SK-N-SH treated with all-trans-retinoic acid at 6 μM for 48 hours (cell line): ENCODE results near the gene LRFN5.

Experiments used
- ATAC-seq: fragments of 200-7000 bp; cut with Tn5 transposase; 3 replicates; pipeline ENCODE4 v1.9.1; 2020; ENCODE audit warnings: mild to moderate bottlenecking, moderate library complexity
- BACH2 ChIP-seq: fragments of 250-450 bp; sonication (Bioruptor Pico); IDR thresholded peaks from 2 replicates; pipeline ENCODE4 v1.9.0; 2021; ENCODE audit warnings: mild to moderate bottlenecking, borderline replicate concordance
- CSDC2 ChIP-seq: fragments of 250-450 bp; sonication (Bioruptor Pico); IDR thresholded peaks from 2 replicates; pipeline ENCODE4 v1.5.0; 2020; ENCODE audit warnings: mild to moderate bottlenecking, moderate library complexity
- ESRRG ChIP-seq: fragments of 250-450 bp; sonication (Bioruptor Pico); IDR thresholded peaks from 2 replicates; pipeline ENCODE4 v1.6.1; 2021; ENCODE audit warnings: mild to moderate bottlenecking
- GLIS3 ChIP-seq: fragments of 250-450 bp; sonication (Bioruptor Pico); IDR thresholded peaks from 2 replicates; pipeline ENCODE4 v1.5.0; 2020; ENCODE audit warnings: mild to moderate bottlenecking, moderate library complexity
- ISL1 ChIP-seq: fragments of 250-450 bp; sonication (Bioruptor Pico); IDR thresholded peaks from 2 replicates; pipeline ENCODE4 v2.1.2; 2022; ENCODE audit warnings: mild to moderate bottlenecking, moderate library complexity
- OSR1 ChIP-seq: fragments of 250-450 bp; sonication (Bioruptor Pico); IDR thresholded peaks from 2 replicates; pipeline ENCODE4 v1.8.0; 2022; ENCODE audit warnings: moderate library complexity, mild to moderate bottlenecking, inconsistent platforms
- PATZ1 ChIP-seq: fragments of 250-450 bp; sonication (Bioruptor Pico); IDR thresholded peaks from 2 replicates; pipeline ENCODE4 v1.8.0; 2020; ENCODE audit warnings: mild to moderate bottlenecking, moderate library complexity, borderline replicate concordance
- PPARA ChIP-seq: fragments of 250-450 bp; sonication (Bioruptor Pico); IDR thresholded peaks from 2 replicates; pipeline ENCODE4 v1.5.0; 2020; ENCODE audit warnings: mild to moderate bottlenecking, borderline replicate concordance
- RARB ChIP-seq: fragments of 250-450 bp; sonication (Bioruptor Pico); IDR thresholded peaks from 2 replicates; pipeline ENCODE4 v1.8.0; 2021; ENCODE audit warnings: mild to moderate bottlenecking, moderate library complexity
- SNAI2 ChIP-seq: fragments of 250-450 bp; sonication (Bioruptor Pico); IDR thresholded peaks from 2 replicates; pipeline ENCODE4 v1.5.0; 2020; ENCODE audit warnings: mild to moderate bottlenecking, moderate library complexity
- TCF4 ChIP-seq: fragments of 250-450 bp; sonication (Bioruptor Pico); IDR thresholded peaks from 2 replicates; pipeline ENCODE4 v1.8.0; 2021; ENCODE audit warnings: mild to moderate bottlenecking, moderate library complexity, borderline replicate concordance
- TOX ChIP-seq: fragments of 250-450 bp; sonication (Bioruptor Pico); IDR thresholded peaks from 2 replicates; pipeline ENCODE4 v1.8.0; 2021; ENCODE audit warnings: mild to moderate bottlenecking, moderate library complexity, borderline replicate concordance
- ZC3H10 ChIP-seq: fragments of 250-450 bp; sonication (Bioruptor Pico); IDR thresholded peaks from 2 replicates; pipeline ENCODE4 v1.5.1; 2021; ENCODE audit warnings: mild to moderate bottlenecking, moderate library complexity
- ZFP3 ChIP-seq: fragments of 250-450 bp; sonication (Bioruptor Pico); IDR thresholded peaks from 2 replicates; pipeline ENCODE4 v1.5.0; 2020; ENCODE audit warnings: mild to moderate bottlenecking, moderate library complexity
- ZFP30 ChIP-seq: fragments of 450-650 bp; formaldehyde crosslinking; IDR thresholded peaks from 2 replicates; pipeline ENCODE4 v1.5.0; 2022; ENCODE audit warnings: mild to moderate bottlenecking, moderate library complexity
- ZNF565 ChIP-seq: fragments of 450-650 bp; formaldehyde crosslinking; conservative IDR thresholded peaks from 2 replicates; pipeline ENCODE4 v1.5.0; 2020; ENCODE audit warnings: low read depth, mild to moderate bottlenecking, moderate library complexity
- ZNF70 ChIP-seq: fragments of 450-650 bp; formaldehyde crosslinking; IDR thresholded peaks from 2 replicates; pipeline ENCODE4 v1.5.0; 2020; ENCODE audit warnings: mild to moderate bottlenecking, moderate library complexity
- ZNF8 ChIP-seq: fragments of 450-650 bp; formaldehyde crosslinking; IDR thresholded peaks from 2 replicates; pipeline ENCODE4 v1.5.0; 2020; ENCODE audit warnings: mild to moderate bottlenecking, moderate library complexity
- TF ChIP-seq, protein P1 (sequence below): fragments of 250-450 bp; sonication (Bioruptor Pico); IDR thresholded peaks from 2 replicates; pipeline ENCODE4 v1.8.0; 2021; ENCODE audit warnings: low read depth, mild to moderate bottlenecking, moderate library complexity, borderline replicate concordance
- TF ChIP-seq, protein P2 (sequence below): fragments of 250-450 bp; sonication (Bioruptor Pico); IDR thresholded peaks from 2 replicates; pipeline ENCODE4 v1.5.0; 2020; ENCODE audit warnings: mild to moderate bottlenecking, moderate library complexity
- TF ChIP-seq, protein P3 (sequence below): fragments of 250-450 bp; sonication (Bioruptor Pico); IDR thresholded peaks from 2 replicates; pipeline ENCODE4 v1.5.1; 2021; ENCODE audit warnings: mild to moderate bottlenecking, moderate library complexity
- TF ChIP-seq, protein P4 (sequence below): fragments of 250-450 bp; sonication (Bioruptor Pico); IDR thresholded peaks from 2 replicates; pipeline ENCODE4 v1.5.1; 2020; ENCODE audit warnings: low read depth, mild to moderate bottlenecking, moderate library complexity

LRFN5 gene

GRCh38 chr14:41761204-41761603, 154.5 kb downstream of the LRFN5 start:
- no peak for TF ChIP-seq GLIS3 (CRISPR knock-in tag)
- no peak for TF ChIP-seq OSR1
- no peak for TF ChIP-seq ESRRG (CRISPR knock-in tag)
- TF ChIP-seq, protein P1, sequence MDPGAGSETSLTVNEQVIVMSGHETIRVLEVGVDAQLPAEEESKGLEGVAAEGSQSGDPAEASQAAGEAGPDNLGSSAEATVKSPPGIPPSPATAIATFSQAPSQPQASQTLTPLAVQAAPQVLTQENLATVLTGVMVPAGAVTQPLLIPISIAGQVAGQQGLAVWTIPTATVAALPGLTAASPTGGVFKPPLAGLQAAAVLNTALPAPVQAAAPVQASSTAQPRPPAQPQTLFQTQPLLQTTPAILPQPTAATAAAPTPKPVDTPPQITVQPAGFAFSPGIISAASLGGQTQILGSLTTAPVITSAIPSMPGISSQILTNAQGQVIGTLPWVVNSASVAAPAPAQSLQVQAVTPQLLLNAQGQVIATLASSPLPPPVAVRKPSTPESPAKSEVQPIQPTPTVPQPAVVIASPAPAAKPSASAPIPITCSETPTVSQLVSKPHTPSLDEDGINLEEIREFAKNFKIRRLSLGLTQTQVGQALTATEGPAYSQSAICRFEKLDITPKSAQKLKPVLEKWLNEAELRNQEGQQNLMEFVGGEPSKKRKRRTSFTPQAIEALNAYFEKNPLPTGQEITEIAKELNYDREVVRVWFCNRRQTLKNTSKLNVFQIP (CRISPR knock-in tag), result no peak
- TF ChIP-seq ISL1 (CRISPR knock-in tag), result no peak
- TF ChIP-seq SNAI2 (CRISPR knock-in tag), result no peak
- no peak for TF ChIP-seq CSDC2 (CRISPR knock-in tag)
- no peak for TF ChIP-seq ZC3H10 (CRISPR knock-in tag)
- TF ChIP-seq RARB (CRISPR knock-in tag), result no peak
- TF ChIP-seq ZFP30 (CRISPR knock-in tag), result no peak
- TF ChIP-seq ZNF70, result no peak
- TF ChIP-seq, protein P2, sequence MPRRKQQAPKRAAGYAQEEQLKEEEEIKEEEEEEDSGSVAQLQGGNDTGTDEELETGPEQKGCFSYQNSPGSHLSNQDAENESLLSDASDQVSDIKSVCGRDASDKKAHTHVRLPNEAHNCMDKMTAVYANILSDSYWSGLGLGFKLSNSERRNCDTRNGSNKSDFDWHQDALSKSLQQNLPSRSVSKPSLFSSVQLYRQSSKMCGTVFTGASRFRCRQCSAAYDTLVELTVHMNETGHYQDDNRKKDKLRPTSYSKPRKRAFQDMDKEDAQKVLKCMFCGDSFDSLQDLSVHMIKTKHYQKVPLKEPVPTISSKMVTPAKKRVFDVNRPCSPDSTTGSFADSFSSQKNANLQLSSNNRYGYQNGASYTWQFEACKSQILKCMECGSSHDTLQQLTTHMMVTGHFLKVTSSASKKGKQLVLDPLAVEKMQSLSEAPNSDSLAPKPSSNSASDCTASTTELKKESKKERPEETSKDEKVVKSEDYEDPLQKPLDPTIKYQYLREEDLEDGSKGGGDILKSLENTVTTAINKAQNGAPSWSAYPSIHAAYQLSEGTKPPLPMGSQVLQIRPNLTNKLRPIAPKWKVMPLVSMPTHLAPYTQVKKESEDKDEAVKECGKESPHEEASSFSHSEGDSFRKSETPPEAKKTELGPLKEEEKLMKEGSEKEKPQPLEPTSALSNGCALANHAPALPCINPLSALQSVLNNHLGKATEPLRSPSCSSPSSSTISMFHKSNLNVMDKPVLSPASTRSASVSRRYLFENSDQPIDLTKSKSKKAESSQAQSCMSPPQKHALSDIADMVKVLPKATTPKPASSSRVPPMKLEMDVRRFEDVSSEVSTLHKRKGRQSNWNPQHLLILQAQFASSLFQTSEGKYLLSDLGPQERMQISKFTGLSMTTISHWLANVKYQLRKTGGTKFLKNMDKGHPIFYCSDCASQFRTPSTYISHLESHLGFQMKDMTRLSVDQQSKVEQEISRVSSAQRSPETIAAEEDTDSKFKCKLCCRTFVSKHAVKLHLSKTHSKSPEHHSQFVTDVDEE (CRISPR knock-in tag), result no peak
- TF ChIP-seq TCF4 (CRISPR knock-in tag), result no peak
- TF ChIP-seq PATZ1 (CRISPR knock-in tag), result no peak
- no peak for TF ChIP-seq BACH2
- ATAC-seq, result no peak

GRCh38 chr14:41766772-41767171, 160.1 kb downstream of the LRFN5 start:
- TF ChIP-seq ZFP30 (CRISPR knock-in tag) (no peak), ISL1 (CRISPR knock-in tag) (no peak), ESRRG (CRISPR knock-in tag) (no peak), OSR1 (no peak), TCF4 (CRISPR knock-in tag) (no peak), ZC3H10 (CRISPR knock-in tag) (no peak), TOX (CRISPR knock-in tag) (no peak), SNAI2 (CRISPR knock-in tag) (no peak)
- TF ChIP-seq, protein P3, sequence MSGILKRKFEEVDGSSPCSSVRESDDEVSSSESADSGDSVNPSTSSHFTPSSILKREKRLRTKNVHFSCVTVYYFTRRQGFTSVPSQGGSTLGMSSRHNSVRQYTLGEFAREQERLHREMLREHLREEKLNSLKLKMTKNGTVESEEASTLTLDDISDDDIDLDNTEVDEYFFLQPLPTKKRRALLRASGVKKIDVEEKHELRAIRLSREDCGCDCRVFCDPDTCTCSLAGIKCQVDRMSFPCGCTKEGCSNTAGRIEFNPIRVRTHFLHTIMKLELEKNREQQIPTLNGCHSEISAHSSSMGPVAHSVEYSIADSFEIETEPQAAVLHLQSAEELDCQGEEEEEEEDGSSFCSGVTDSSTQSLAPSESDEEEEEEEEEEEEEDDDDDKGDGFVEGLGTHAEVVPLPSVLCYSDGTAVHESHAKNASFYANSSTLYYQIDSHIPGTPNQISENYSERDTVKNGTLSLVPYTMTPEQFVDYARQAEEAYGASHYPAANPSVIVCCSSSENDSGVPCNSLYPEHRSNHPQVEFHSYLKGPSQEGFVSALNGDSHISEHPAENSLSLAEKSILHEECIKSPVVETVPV, result no peak
- ATAC-seq, result no peak

DNA sequence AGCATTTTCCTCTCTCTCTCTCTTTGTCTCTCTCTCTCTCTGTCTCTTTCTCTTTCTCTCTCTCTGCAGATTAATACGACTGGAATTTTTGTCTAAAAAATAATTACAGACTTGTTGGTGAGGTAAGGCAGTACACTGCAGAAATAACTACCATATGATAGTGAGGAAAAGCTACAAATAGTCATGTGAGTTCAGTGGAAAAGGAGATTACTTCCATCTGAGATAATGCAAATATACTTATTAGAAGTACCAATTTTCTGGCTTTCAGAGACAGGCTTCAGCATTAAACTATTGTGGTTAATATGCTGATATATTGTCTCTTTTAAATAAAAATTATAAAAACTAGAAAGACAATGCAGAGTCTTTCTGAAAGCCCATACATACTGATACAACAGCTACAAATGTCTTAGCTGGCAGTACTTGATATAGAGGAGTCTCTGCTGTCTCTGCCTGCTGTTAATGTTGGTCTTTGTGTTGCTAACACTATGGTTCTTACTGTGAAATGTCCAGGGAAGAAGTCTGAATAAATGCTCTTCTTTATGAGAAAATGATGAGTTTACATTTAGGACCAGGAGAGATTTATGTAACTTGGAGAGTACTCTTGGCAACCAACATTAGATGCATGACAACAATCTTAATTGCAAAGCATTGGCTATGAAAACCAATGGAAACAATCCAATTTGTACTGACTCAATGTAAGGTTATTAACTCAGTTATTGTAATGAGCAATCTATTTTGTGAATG, 167.0 kb downstream of the LRFN5 start:
- no peak for ATAC-seq
- TF ChIP-seq TCF4 (CRISPR knock-in tag), result no peak
- no peak for TF ChIP-seq OSR1
- TF ChIP-seq, protein P3, result no peak
- no peak for TF ChIP-seq PPARA (CRISPR knock-in tag)
- no peak for TF ChIP-seq TOX (CRISPR knock-in tag)
- TF ChIP-seq ZFP3 (CRISPR knock-in tag), result no peak
- TF ChIP-seq ISL1 (CRISPR knock-in tag), result no peak
- no peak for TF ChIP-seq BACH2
- TF ChIP-seq ESRRG (CRISPR knock-in tag), result no peak
- TF ChIP-seq ZC3H10 (CRISPR knock-in tag), result no peak
- TF ChIP-seq, protein P1 (CRISPR knock-in tag), result no peak
- no peak for TF ChIP-seq ZFP30 (CRISPR knock-in tag)
- TF ChIP-seq, protein P4, sequence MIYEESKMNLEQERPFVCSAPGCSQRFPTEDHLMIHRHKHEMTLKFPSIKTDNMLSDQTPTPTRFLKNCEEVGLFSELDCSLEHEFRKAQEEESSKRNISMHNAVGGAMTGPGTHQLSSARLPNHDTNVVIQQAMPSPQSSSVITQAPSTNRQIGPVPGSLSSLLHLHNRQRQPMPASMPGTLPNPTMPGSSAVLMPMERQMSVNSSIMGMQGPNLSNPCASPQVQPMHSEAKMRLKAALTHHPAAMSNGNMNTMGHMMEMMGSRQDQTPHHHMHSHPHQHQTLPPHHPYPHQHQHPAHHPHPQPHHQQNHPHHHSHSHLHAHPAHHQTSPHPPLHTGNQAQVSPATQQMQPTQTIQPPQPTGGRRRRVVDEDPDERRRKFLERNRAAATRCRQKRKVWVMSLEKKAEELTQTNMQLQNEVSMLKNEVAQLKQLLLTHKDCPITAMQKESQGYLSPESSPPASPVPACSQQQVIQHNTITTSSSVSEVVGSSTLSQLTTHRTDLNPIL (CRISPR knock-in tag), result no peak
- no peak for TF ChIP-seq ZNF565
- no peak for TF ChIP-seq CSDC2 (CRISPR knock-in tag)
- TF ChIP-seq ZNF70, result no peak
- TF ChIP-seq SNAI2 (CRISPR knock-in tag), result no peak
- no peak for TF ChIP-seq ZNF8 (CRISPR knock-in tag)
